LNCAP (cell line): ENCODE data around the gene TRIO.

Source experiments
- TF ChIP-seq, protein P1 (sequence below): fragments of 450-650 bp; IDR thresholded peaks from 2 replicates; pipeline ENCODE4 v1.5.1; 2017; ENCODE audit warnings: mild to moderate bottlenecking

TRIO gene

DNA sequence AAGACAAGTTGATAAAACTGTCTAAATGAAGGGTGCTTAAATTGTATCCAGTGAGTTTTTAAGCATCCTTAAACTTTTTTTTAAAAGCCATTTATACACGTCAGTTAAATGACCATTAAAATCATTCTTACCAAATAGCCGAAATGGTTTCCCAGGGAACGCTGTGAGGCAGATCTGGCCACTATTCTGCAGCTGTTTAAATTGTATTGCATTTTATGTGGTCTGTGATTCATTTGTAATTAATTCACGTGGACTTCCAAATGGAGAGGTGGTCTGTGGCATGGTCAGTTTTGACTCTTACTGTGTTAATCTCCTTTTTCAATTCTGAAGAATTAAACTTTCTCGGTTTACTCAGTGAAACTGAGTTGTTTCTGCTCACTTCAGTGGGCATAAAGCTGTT is 324.7 kb downstream of the TRIO start:
- TF ChIP-seq, protein P1, sequence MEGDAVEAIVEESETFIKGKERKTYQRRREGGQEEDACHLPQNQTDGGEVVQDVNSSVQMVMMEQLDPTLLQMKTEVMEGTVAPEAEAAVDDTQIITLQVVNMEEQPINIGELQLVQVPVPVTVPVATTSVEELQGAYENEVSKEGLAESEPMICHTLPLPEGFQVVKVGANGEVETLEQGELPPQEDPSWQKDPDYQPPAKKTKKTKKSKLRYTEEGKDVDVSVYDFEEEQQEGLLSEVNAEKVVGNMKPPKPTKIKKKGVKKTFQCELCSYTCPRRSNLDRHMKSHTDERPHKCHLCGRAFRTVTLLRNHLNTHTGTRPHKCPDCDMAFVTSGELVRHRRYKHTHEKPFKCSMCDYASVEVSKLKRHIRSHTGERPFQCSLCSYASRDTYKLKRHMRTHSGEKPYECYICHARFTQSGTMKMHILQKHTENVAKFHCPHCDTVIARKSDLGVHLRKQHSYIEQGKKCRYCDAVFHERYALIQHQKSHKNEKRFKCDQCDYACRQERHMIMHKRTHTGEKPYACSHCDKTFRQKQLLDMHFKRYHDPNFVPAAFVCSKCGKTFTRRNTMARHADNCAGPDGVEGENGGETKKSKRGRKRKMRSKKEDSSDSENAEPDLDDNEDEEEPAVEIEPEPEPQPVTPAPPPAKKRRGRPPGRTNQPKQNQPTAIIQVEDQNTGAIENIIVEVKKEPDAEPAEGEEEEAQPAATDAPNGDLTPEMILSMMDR = no peak

DNA sequence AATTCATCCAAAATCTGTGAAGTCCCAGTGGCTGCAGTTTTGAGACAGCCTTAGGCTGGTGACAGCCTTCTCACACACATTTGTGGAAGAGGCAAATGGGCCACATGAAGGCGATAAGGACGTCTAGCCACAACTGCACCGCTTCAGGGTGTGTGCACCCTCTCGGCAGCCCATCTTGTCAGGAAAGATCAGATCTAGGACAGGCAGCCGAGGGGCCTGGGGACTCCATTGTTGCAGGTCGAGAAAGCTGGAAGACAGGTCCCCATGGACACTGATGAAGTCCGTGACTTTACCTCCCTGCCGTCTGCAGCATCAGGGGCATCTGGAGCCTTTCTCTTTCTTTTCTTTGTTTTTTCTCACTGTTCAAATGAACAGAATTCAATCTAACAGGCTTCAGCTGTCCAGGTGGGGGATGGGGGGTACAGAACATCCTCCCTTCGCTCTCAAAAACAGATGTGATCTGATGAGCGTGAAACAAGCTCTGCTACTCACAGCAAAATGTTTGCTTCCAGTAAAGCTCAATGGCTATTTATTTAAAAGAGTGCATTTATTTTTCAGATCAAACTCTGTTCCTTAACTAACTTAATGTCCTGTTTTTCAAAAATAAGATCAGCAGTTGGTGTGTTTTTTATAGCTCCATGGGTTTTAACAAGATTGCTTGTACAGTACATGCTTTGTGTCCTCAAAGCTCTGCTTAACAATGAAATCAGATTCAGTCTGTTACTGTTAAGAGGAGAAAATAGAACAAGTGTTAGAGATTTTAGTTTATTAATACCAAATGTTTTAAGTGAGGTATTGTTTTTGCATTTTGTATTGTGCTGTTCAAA is 326.6 kb downstream of the TRIO start:
- TF ChIP-seq, protein P1 = no peak

- TF ChIP-seq, protein P1 = no peak
Measured at GRCh38 chr5:14471507-14471906, 328.4 kb downstream of the TRIO start.

DNA sequence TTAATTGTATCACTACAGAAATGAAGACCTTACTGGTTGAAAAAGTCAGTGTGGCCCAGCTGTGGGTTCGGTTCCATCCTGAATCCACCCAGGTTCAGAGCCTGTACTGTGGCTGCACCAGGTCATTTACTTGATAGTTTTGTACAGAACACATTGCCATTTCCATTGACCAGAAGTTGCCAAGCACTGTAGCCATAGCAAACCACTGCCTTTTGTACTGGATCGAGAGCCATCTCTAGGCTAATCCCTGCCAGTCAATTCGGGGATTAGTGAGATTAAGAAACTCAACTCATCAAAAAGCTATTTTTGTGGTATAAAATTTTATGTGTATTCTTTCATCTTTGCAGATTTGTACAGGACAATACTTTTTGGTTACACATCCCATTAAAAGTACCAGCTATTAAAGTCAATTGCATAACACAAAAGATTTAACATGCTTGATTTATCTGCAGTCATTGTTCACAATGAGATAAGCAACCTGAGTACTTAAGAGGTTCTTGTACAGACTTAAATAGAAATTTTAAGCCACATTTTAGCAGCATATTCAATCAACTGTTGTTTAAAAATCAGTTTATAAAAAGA is 329.9 kb downstream of the TRIO start:
- TF ChIP-seq, protein P1 = no peak

DNA sequence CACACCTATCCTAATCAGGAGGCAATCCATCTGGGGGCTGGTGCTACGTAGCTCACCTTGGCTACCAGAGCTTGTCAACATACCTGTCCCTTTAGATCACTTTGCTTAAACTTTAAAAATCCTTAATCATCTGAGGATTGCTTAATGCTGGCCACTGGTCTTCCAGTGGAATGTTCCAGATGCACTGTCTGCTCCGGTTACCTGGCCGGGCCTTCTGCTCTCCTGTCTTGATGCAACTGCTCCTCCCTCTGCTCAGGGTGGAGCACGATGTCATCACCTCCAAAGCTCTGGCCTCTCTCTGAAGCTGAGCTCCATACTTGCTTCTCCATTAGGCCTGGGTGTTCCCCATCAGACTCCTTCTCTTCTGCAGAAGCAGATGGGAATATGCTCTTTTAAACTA is 331.9 kb downstream of the TRIO start:
- TF ChIP-seq, protein P1 = no peak

DNA sequence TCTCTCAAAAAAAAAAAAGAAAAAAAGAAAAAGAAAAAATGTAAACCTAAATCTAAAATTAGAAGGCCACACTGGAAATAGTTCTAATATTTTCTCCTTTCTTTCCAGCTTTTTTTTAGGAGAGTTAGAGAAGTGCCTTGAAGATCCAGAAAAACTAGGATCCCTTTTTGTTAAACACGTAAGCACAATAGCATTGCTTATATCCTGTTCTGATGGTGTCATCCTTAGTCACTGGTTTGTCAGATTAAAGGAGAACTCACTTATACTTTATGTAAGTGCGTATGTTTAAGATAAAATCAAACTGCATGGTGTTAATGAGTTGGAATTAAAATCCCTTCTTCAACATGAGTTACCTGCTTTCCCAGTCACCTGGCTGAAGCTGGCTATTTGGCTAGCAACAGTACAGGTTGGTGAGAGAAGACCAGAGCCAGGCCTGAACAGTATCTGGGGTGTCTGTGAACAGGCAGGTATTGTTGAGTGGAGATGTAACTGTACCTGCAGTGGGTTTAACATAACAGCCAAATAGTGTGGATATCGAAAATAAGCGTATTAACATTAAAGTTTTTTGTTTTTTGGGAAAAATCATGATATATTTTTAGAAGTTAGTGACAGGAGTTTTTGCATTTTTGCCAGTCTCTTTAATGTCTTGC is 333.8 kb downstream of the TRIO start:
- TF ChIP-seq, protein P1 = no peak

- TF ChIP-seq, protein P1 = no peak
Measured at GRCh38 chr5:14479143-14479696, 336.1 kb downstream of the TRIO start.
